Osteoblast (primary cell): ENCODE results near the gene THRA. TPM values are rescaled to one million over a fixed set of nuclear protein-coding genes. Genes with fewer than 3 reads are reported as not detected.

Source experiments
- DNase-seq: peaks from one replicate; pipeline ENCODE4 v3.0.0; 2011; ENCODE audit warnings: low spot score, mixed read lengths; ENCODE audit not compliant: insufficient read length; ENCODE audit errors: missing footprints
- H2AFZ ChIP-seq: 2 replicates; pipeline ENCODE4 v1.6.0; 2011; ENCODE audit warnings: mild to moderate bottlenecking, low read length
- H3K27ac ChIP-seq: 2 replicates; pipeline ENCODE4 v1.5.1; 2011; ENCODE audit warnings: mild to moderate bottlenecking, low read depth, low read length, moderate library complexity
- H3K27me3 ChIP-seq: 2 replicates; pipeline ENCODE4 v1.6.0; 2012; ENCODE audit warnings: mild to moderate bottlenecking, control low read depth, inconsistent platforms, low read length, moderate library complexity; ENCODE audit not compliant: insufficient read depth
- H3K36me3 ChIP-seq: 2 replicates; pipeline ENCODE4 v1.5.1; 2011; ENCODE audit warnings: mild to moderate bottlenecking, low read length, control low read depth, moderate library complexity; ENCODE audit not compliant: insufficient read depth
- H3K4me1 ChIP-seq: 2 replicates; pipeline ENCODE4 v1.5.1; 2011; ENCODE audit warnings: mild to moderate bottlenecking, low read length, control low read depth, moderate library complexity; ENCODE audit not compliant: insufficient read depth
- H3K4me2 ChIP-seq: 2 replicates; pipeline ENCODE4 v1.6.0; 2011; ENCODE audit warnings: mild to moderate bottlenecking, low read length; ENCODE audit not compliant: insufficient read depth
- H3K4me3 ChIP-seq: fragments of 200-600 bp; sonication (generic); 3 replicates; pipeline ENCODE4 v1.5.1; 2012; ENCODE audit warnings: mild to moderate bottlenecking, low read length, inconsistent platforms; ENCODE audit not compliant: insufficient read depth
- H3K79me2 ChIP-seq: 2 replicates; pipeline ENCODE4 v1.6.0; 2012; ENCODE audit warnings: mild to moderate bottlenecking, low read length, control low read depth, inconsistent platforms; ENCODE audit not compliant: insufficient read depth
- H3K9me3 ChIP-seq: 2 replicates; pipeline ENCODE4 v1.5.1; 2011; ENCODE audit warnings: low read depth, low read length, control low read depth
- H4K20me1 ChIP-seq: 2 replicates; pipeline ENCODE4 v1.6.0; 2012; ENCODE audit warnings: mild to moderate bottlenecking, low read length, control low read depth; ENCODE audit not compliant: insufficient read depth
- total RNA-seq: library from RNA; depleted of rRNA; stranded (reverse); fragments of >200 nt; gene quantifications from 2 replicates; pipeline ENCODE4 v1.2.3, GENCODE V29; 2012
- TF ChIP-seq, protein P1 (sequence below): IDR thresholded peaks from 2 replicates; pipeline ENCODE4 v1.5.1; 2011; ENCODE audit warnings: mild to moderate bottlenecking, low read depth, low read length, moderate library complexity; ENCODE audit errors: extremely low read depth

The THRA gene
- total RNA-seq, 1 donor = 33.3 TPM

DNA sequence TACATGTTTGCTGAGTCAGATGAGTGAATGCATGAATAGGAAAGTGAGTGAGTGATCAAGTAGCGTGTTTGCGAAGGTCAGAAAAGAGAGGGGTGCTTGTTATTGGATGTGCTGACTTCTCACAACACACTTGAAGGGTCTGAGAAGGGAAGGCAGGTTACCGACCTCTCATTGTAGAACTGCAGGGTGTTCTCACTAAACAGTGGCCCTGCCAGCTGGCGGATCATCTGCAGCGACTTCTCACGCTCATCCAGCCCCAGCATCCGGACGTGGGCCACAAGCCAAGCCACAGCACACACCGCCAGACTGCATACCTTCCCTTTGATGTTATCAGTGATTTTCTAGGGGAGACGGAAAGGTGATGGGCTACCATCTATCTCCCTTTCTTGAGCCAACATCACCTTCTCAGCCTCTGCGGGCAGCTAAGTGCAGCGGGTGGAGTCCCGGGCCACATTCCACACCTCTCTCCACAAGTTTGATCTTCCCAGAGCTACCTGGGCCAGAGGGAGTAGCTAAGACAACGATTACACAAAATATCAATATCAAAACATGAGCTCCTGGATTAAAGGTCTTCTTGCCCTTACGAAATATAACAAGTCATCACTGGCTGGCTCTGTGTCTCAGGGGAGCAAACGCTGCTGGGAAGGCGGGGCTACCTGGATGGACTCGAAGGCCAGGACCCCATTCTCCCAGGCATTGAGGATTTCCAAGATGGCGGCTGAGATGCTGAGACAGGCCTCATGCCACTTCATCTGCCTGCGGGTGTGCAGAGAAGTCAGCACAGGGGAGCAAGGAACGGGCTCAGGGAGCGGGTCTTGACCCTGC lies 36.6 kb upstream of the THRA start:
- no peaks in the 10 kb centered on the region for H3K9me3 ChIP-seq
- H4K20me1 ChIP-seq = peaks cover 5% of the 10 kb centered on the region
- H3K79me2 ChIP-seq = no peaks in the 10 kb centered on the region
- no peak overlapping the region for H3K27ac ChIP-seq
- H3K36me3 ChIP-seq = peaks cover 42% of the 10 kb centered on the region
- H3K4me2 ChIP-seq = no peak overlapping the region
- TF ChIP-seq, protein P1, sequence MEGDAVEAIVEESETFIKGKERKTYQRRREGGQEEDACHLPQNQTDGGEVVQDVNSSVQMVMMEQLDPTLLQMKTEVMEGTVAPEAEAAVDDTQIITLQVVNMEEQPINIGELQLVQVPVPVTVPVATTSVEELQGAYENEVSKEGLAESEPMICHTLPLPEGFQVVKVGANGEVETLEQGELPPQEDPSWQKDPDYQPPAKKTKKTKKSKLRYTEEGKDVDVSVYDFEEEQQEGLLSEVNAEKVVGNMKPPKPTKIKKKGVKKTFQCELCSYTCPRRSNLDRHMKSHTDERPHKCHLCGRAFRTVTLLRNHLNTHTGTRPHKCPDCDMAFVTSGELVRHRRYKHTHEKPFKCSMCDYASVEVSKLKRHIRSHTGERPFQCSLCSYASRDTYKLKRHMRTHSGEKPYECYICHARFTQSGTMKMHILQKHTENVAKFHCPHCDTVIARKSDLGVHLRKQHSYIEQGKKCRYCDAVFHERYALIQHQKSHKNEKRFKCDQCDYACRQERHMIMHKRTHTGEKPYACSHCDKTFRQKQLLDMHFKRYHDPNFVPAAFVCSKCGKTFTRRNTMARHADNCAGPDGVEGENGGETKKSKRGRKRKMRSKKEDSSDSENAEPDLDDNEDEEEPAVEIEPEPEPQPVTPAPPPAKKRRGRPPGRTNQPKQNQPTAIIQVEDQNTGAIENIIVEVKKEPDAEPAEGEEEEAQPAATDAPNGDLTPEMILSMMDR = no peak
- H2AFZ ChIP-seq = no peak overlapping the region
- DNase-seq = no peak
- peaks cover 13% of the 10 kb centered on the region for H3K4me1 ChIP-seq
- H3K4me3 ChIP-seq = no peak overlapping the region
- no peaks in the 10 kb centered on the region for H3K27me3 ChIP-seq

DNA sequence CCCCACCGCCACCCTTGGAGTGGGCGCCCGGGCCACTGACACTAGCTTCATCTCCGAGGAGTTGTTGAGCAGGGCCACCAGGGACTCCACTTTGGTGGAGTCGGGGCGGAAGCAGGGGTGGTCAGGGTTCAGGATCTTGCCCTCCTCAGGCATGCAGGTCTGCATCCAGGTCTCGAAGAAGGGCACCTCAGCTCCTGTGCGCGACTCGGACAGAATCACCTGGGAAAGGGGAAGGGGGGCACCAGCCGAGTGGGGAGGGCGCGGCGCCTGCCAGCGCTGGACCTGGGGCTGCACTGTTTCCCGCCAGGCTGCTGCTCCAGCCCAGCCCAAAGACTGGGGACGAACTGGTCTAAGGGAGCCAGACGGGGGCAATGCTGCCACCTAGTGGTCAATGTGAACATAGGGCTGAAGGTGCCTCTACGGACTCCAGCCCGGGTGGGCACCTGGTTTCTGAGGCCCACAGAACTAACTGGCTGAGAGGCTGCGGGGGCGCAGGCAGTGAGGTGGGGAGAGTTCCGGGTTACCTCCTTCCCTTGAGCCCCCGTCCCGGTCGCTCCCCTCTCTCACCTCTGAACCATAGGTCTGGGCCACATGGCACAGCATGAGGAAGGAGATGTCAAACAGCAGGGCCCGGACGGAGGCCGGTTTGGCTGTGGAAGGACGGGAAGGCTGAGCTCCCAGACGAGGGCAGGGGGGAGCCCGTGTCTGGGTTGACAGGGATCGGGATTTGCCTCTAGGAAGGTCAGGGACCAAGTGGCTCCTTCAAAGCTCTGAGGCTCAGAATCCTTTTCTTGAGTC lies 35.8 kb upstream of the THRA start:
- TF ChIP-seq, protein P1 = peak; percentile 82
- no peak overlapping the region for H2AFZ ChIP-seq
- H3K36me3 ChIP-seq = peaks cover 46% of the 10 kb centered on the region
- H3K4me3 ChIP-seq = no peak overlapping the region
- no peaks in the 10 kb centered on the region for H3K79me2 ChIP-seq
- H3K27me3 ChIP-seq = no peaks in the 10 kb centered on the region
- no peaks in the 10 kb centered on the region for H3K9me3 ChIP-seq
- H3K4me2 ChIP-seq = no peak overlapping the region
- no peak overlapping the region for H3K27ac ChIP-seq
- peaks cover 5% of the 10 kb centered on the region for H3K4me1 ChIP-seq
- peak; percentile 98 for DNase-seq
- peaks cover 5% of the 10 kb centered on the region for H4K20me1 ChIP-seq

DNA sequence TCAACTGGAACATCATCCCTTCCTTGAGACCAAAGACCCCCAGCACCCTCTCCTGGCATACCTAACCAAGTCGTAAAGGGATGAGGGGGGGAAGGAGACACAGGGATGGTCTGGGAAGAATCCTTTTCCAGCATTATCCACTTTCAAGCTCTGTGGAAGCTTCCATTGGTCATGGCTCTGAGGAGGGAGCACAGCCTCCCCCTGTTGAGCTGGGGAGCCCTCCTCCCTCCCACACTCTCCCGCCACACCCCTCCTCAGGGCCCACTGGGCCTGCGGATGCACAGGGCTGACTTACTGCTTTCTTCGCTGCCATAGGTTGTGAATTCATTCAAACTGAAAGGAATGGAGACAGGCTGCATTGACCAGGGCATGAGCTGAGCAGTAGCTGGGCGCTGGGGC lies 35.2 kb upstream of the THRA start:
- TF ChIP-seq, protein P1 = no peak
- Histone ChIP-seq H3K27ac (no peak overlapping the region), H3K27me3 (no peaks in the 10 kb centered on the region), H4K20me1 (peaks cover 5% of the 10 kb centered on the region), H3K79me2 (no peaks in the 10 kb centered on the region), H3K9me3 (no peaks in the 10 kb centered on the region), H2AFZ (no peak overlapping the region), H3K4me3 (no peak overlapping the region), H3K4me2 (no peak overlapping the region), H3K4me1 (peaks cover 4% of the 10 kb centered on the region), H3K36me3 (peaks cover 52% of the 10 kb centered on the region)
- DNase-seq = peak; percentile 44

DNA sequence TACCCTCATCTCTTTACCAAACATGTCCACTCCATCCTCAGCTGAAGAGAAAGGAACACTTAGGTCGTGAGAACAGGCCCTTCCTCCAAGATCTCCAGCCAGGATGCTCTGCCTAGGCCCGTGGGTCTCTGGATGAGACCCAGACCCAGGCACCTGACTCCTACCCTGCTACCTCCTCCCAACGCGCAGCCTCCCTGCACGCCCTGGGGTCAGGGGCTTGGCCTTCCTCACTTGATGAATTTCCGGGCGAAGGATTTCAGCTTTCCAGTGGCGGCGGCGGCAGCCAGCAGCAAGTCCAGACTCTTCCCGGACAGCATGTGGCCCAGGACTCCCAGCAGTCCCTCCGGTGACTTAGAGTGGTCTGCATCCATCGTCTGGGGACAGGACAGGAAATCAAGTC lies 34.2 kb upstream of the THRA start:
- H3K36me3 ChIP-seq = peaks cover 61% of the 10 kb centered on the region

More for the DNA sequence above, 34.2 kb upstream of the THRA start:
- H3K27me3 ChIP-seq = no peaks in the 10 kb centered on the region
- no peaks in the 10 kb centered on the region for H3K79me2 ChIP-seq
- peaks cover 5% of the 10 kb centered on the region for H4K20me1 ChIP-seq
- no peak overlapping the region for H3K4me2 ChIP-seq
- H3K9me3 ChIP-seq = no peaks in the 10 kb centered on the region
- H3K4me1 ChIP-seq = peaks cover 4% of the 10 kb centered on the region
- no peak overlapping the region for H3K4me3 ChIP-seq
- H2AFZ ChIP-seq = no peak overlapping the region
- DNase-seq = no peak
- H3K27ac ChIP-seq = no peak overlapping the region
- TF ChIP-seq, protein P1 = no peak
